Ishikawa (cell line): Measurements from ENCODE around the gene EHHADH.

Source experiments
- CEBPB ChIP-seq: IDR thresholded peaks from 2 replicates; pipeline ENCODE4 v1.6.1; 2012
- CREB1 ChIP-seq: IDR thresholded peaks from 2 replicates; pipeline ENCODE4 v1.6.1; 2012; ENCODE audit warnings: low read depth
- EP300 ChIP-seq: IDR thresholded peaks from 2 replicates; pipeline ENCODE4 v1.6.1; 2012; ENCODE audit warnings: borderline replicate concordance
- FOXM1 ChIP-seq: IDR thresholded peaks from 2 replicates; pipeline ENCODE4 v1.6.1; 2012; ENCODE audit warnings: low read depth, borderline replicate concordance
- NFIC ChIP-seq: IDR thresholded peaks from 2 replicates; pipeline ENCODE4 v1.6.1; 2012
- RAD21 ChIP-seq: IDR thresholded peaks from 2 replicates; pipeline ENCODE4 v1.6.1; 2012; ENCODE audit warnings: low read depth
- TAF1 ChIP-seq: IDR thresholded peaks from 2 replicates; pipeline ENCODE4 v1.6.1; 2012; ENCODE audit warnings: low read depth, mild to moderate bottlenecking
- TCF12 ChIP-seq: IDR thresholded peaks from 2 replicates; pipeline ENCODE4 v1.6.1; 2012; ENCODE audit warnings: low read depth
- TEAD4 ChIP-seq: IDR thresholded peaks from 2 replicates; pipeline ENCODE4 v1.6.1; 2012
- YY1 ChIP-seq: IDR thresholded peaks from 2 replicates; pipeline ENCODE4 v1.6.1; 2012; ENCODE audit warnings: low read depth
- ZBTB7A ChIP-seq: IDR thresholded peaks from 2 replicates; pipeline ENCODE4 v1.6.1; 2012; ENCODE audit warnings: low read depth
- TF ChIP-seq, protein P1 (sequence below): IDR thresholded peaks from 2 replicates; pipeline ENCODE4 v1.6.1; 2012
- TF ChIP-seq, protein P2 (sequence below): IDR thresholded peaks from 2 replicates; pipeline ENCODE4 v1.6.1; 2012
- TF ChIP-seq, protein P3 (sequence below): IDR thresholded peaks from 2 replicates; pipeline ENCODE4 v1.6.1; 2012; ENCODE audit warnings: low read depth, mild to moderate bottlenecking

EHHADH gene

DNA sequence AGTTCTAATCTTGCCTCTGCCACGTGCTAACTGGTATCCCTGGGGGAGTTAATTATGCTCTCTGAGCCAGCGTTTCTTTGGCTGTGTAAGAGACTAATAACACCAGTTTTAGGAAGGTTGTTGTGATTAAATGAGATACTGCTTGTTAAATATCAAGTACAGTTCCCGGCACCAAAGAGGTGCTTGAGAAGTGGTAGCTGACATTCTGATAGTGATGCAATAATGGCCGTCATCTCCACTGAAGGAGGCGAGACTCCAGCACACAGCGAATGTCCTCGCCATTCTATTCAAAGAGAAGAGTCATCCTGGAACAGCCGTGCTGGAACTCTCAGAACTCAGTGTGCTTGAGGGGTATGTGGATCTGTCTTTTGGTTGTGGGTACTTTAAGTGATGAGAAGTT is 91.2 kb downstream of the EHHADH start:
- no peak for TF ChIP-seq CREB1
- no peak for TF ChIP-seq TAF1
- no peak for TF ChIP-seq RAD21
- TF ChIP-seq, protein P1, sequence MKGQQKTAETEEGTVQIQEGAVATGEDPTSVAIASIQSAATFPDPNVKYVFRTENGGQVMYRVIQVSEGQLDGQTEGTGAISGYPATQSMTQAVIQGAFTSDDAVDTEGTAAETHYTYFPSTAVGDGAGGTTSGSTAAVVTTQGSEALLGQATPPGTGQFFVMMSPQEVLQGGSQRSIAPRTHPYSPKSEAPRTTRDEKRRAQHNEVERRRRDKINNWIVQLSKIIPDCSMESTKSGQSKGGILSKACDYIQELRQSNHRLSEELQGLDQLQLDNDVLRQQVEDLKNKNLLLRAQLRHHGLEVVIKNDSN = no peak
- TF ChIP-seq TCF12 = no peak
- no peak for TF ChIP-seq EP300
- TF ChIP-seq YY1 = no peak
- TF ChIP-seq, protein P2, sequence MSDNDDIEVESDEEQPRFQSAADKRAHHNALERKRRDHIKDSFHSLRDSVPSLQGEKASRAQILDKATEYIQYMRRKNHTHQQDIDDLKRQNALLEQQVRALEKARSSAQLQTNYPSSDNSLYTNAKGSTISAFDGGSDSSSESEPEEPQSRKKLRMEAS = no peak
- TF ChIP-seq FOXM1 = no peak
- TF ChIP-seq TEAD4 = no peak

DNA sequence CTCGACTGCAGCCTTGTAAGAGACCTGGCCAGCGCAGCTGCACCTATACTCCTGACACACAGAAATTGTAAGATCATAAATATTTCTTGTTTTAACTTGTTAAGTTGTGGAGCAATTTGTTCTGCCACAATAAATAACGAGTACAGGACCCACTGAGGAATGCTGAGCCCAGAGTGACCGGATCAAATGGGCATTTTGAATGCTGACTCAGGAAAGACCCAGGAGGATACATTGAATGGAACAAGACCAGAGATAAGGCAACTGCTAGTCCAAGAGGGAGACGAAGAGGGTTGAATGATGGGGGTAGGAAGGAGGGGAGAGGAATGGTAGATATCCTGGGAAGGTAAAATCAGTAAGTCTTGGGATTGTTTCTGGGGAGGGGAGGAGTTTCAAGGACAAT is 92.1 kb downstream of the EHHADH start:
- TF ChIP-seq, protein P1 = no peak
- TF ChIP-seq NFIC (no peak), CREB1 (no peak), ZBTB7A (no peak), TCF12 (no peak), EP300 (no peak)
- TF ChIP-seq, protein P3, sequence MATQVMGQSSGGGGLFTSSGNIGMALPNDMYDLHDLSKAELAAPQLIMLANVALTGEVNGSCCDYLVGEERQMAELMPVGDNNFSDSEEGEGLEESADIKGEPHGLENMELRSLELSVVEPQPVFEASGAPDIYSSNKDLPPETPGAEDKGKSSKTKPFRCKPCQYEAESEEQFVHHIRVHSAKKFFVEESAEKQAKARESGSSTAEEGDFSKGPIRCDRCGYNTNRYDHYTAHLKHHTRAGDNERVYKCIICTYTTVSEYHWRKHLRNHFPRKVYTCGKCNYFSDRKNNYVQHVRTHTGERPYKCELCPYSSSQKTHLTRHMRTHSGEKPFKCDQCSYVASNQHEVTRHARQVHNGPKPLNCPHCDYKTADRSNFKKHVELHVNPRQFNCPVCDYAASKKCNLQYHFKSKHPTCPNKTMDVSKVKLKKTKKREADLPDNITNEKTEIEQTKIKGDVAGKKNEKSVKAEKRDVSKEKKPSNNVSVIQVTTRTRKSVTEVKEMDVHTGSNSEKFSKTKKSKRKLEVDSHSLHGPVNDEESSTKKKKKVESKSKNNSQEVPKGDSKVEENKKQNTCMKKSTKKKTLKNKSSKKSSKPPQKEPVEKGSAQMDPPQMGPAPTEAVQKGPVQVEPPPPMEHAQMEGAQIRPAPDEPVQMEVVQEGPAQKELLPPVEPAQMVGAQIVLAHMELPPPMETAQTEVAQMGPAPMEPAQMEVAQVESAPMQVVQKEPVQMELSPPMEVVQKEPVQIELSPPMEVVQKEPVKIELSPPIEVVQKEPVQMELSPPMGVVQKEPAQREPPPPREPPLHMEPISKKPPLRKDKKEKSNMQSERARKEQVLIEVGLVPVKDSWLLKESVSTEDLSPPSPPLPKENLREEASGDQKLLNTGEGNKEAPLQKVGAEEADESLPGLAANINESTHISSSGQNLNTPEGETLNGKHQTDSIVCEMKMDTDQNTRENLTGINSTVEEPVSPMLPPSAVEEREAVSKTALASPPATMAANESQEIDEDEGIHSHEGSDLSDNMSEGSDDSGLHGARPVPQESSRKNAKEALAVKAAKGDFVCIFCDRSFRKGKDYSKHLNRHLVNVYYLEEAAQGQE = no peak
- TF ChIP-seq, protein P2 = no peak

DNA sequence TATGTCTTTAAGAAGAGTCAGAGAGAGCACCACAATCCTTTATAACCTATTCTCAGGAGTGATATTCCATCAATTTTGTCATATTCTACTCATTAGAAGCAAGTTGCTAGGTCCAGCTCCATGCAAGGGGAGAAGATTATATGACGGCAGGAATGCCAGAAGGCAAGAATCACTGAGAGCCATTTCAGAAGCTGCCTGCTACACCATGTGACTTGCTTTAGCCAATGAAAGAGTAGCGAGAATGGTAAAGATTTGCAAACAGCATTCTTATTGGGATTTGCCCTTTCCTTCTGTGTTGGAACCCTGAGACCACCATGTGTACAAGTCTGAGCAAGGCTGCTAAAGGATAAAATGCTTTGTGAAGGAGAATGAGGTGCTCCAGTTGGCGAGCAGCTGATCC is 96.5 kb downstream of the EHHADH start:
- TF ChIP-seq FOXM1 (no peak), TEAD4 (no peak)
- TF ChIP-seq, protein P1 = peak; percentile 55; the same call in 1 of the 2 replicates

DNA sequence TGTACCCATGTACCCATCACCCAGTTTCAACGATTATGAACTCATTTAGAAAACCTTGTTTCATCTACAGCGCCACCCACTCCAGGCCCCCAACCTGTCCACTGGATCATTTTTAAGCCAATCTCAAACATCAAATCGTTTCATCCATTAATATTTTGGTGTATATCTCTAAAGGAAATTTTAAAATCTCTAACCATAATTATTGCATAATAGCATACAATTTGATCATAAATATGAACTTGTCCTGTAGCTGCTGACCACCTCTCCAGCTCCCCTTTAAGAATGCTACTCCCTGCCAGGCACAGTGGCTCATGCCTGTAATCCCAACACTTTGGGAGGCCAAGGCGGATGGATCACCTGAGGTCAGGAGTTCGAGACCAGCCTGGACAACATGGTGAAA is 98.2 kb downstream of the EHHADH start:
- TF ChIP-seq, protein P3 = no peak
- TF ChIP-seq CEBPB (no peak), YY1 (no peak), TEAD4 (no peak), TAF1 (no peak), CREB1 (no peak), RAD21 (no peak), EP300 (no peak)
- TF ChIP-seq, protein P2 = no peak

DNA sequence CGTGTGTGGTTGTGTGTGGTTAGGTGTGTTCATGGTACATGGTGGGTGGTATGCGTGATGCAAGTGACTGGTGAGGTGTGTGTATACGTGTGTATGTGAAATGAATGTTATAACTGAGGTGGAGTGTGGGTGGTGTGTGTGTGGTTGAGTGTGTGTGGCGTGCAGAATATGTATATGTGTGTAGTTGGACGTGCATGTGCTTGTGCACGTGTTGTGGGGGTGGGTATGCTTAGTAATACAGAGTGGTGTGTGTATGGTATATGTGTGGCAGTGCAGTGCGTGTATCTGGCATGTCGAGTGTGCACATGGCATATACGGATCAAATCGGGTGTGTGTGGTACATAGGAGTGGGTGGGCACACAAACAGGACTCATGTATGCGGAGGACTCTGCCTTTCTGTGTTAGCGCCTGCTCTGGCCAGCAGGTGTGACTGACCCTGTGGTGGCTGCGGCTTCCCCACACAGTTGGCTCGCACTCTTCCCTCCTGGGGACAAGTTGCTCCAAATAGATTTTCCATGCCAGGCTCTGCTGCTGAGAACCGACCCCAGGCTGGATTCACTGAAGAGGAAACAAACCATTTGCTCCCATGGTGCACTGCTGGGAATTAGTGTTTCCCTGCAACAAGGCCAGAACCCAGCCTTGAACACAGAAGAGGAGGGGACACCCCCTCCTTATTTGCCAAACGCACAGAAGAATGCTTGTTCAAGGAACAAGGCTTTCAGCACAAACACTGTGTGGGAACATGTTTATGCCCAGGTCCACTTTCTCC is 99.8 kb downstream of the EHHADH start:
- no peak for TF ChIP-seq RAD21
- TF ChIP-seq, protein P3 = no peak
- TF ChIP-seq, protein P1 = no peak
- no peak for TF ChIP-seq TCF12
